ENCODE data around the gene NALCN.

The NALCN gene

DNA sequence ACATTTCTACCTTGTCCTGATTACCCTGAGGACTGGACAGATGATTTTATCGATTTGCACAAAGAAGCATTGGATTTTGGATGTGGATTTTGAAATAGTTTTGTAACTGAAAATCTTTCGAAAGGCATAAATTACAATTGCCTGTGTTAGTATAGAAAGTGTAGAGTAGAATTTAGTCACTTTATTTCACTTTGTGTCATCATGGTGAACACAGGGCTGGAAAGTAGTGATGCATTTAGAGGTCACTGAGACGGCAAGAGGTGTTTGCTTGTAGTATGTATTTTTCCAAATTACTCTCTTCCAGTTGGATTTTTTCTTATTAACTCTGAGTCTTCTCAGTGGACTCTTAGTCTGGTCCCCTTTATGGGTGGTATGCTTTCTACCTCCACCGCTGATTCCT, 326.0 kb downstream of the NALCN start:
- TF ChIP-seq LEF1 (IDR thresholded peaks at IDR 0.05; ENCODE audit: borderline replicate concordance) (no peak), ELF4 (IDR thresholded peaks at IDR 0.05) (no peak), ZNF384 (IDR thresholded peaks at IDR 0.05) (no peak), NFRKB (IDR thresholded peaks at IDR 0.05) (no peak), CTBP1 (IDR thresholded peaks at IDR 0.05; ENCODE audit: borderline replicate concordance) (no peak), FOXM1 (IDR thresholded peaks at IDR 0.05; ENCODE audit: borderline replicate concordance) (no peak), BHLHE40 (IDR thresholded peaks at IDR 0.05; ENCODE audit: borderline replicate concordance) (no peak), FOXA1 (IDR thresholded peaks at IDR 0.05) (no peak), FOXK2 (IDR thresholded peaks at IDR 0.05) (no peak), HDGF (IDR thresholded peaks at IDR 0.05; ENCODE audit: borderline replicate concordance) (no peak)
- TF ChIP-seq, protein P1, sequence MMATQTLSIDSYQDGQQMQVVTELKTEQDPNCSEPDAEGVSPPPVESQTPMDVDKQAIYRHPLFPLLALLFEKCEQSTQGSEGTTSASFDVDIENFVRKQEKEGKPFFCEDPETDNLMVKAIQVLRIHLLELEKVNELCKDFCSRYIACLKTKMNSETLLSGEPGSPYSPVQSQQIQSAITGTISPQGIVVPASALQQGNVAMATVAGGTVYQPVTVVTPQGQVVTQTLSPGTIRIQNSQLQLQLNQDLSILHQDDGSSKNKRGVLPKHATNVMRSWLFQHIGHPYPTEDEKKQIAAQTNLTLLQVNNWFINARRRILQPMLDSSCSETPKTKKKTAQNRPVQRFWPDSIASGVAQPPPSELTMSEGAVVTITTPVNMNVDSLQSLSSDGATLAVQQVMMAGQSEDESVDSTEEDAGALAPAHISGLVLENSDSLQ (IDR thresholded peaks at IDR 0.05), result no peak
- DNase-seq (ENCODE audit: extremely low spot score), result no peak
- ChIA-PET POLR2A (no interaction called here), CTCF (no interaction called here)

DNA sequence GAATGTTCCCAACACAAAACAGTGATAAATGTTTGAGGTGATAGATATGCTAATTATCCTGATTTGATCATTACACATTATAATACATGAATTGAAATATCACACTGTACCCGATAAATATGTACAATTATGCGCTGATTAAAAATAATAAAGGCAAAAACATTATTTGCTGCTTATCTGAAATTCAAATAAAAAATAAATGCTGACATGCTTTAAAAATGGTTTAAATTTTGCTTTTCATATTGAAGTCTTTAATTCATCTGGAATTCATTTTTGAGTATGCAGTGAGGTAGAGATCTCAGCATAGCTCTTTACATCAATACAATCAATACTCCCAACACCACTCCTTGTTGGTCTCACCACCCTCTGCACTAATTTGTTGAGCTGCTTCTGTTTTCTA, 330.8 kb downstream of the NALCN start:
- DNase-seq (ENCODE audit: extremely low spot score), result no peak
- POLR2A ChIA-PET, result no interaction called here
- no peak for TF ChIP-seq ZNF384 (IDR thresholded peaks at IDR 0.05)
- no peak for TF ChIP-seq ELF4 (IDR thresholded peaks at IDR 0.05)
- no peak for TF ChIP-seq FOXM1 (IDR thresholded peaks at IDR 0.05; ENCODE audit: borderline replicate concordance)
- no peak for TF ChIP-seq SUZ12 (IDR thresholded peaks at IDR 0.05)
- TF ChIP-seq HDGF (IDR thresholded peaks at IDR 0.05; ENCODE audit: borderline replicate concordance), result no peak
- TF ChIP-seq ARNT (IDR thresholded peaks at IDR 0.05), result no peak
- CTCF ChIA-PET, result no interaction called here

DNA sequence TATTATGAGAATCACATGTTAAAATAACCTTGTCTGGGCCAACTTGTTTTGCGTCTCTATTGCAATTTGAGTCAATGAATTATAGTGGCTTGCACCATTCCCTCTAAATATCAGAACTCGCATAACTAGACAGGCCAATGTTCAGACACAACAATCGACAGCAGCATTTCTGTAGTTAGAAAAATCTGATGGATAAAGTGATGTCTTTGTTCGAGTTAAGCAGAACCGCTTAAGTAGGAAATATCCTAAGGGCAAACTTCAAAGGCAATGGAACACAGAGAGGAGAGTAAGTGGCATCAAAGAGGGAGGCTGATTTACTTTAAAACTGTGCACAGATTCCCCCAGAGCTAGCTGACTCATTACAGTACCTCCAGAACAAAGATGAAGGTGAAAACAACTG, 333.9 kb downstream of the NALCN start:
- TF ChIP-seq SP1 (IDR thresholded peaks at IDR 0.05), result no peak
- TF ChIP-seq BHLHE40 (IDR thresholded peaks at IDR 0.05; ENCODE audit: borderline replicate concordance), result no peak
- no peak for TF ChIP-seq TARDBP (IDR thresholded peaks at IDR 0.05)
- TF ChIP-seq ARNT (IDR thresholded peaks at IDR 0.05), result no peak
- TF ChIP-seq FOXM1 (IDR thresholded peaks at IDR 0.05; ENCODE audit: borderline replicate concordance), result no peak
- TF ChIP-seq FOXA1 (IDR thresholded peaks at IDR 0.05), result no peak
- POLR2A ChIA-PET, result no interaction called here
- CTCF ChIA-PET, result no interaction called here
- DNase-seq (ENCODE audit: extremely low spot score), result no peak

DNA sequence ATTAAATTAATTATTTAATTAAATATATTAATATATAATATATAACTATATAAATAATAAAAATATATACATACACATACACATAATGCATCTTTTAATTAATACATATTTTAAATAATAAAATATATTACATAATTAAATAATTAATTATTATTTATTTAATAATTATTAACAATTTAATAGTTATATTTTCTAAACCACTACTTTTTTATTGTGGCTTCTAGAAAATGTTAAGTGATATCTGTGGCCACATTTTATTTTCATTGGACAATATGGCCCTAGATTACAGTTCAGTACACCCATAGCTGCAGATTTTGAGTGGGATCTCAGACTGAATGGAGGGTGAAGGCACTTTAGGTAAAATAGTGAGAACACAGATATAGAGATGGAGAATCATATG, 335.7 kb downstream of the NALCN start:
- TF ChIP-seq ZNF384 (IDR thresholded peaks at IDR 0.05), result no peak
- TF ChIP-seq CTBP1 (IDR thresholded peaks at IDR 0.05; ENCODE audit: borderline replicate concordance), result no peak
- TF ChIP-seq HDGF (IDR thresholded peaks at IDR 0.05; ENCODE audit: borderline replicate concordance), result no peak
- no peak for TF ChIP-seq ARNT (IDR thresholded peaks at IDR 0.05)
- no peak for TF ChIP-seq FOXM1 (IDR thresholded peaks at IDR 0.05; ENCODE audit: borderline replicate concordance)
- TF ChIP-seq L3MBTL2 (conservative IDR thresholded peaks at IDR 0.05), result no peak
- TF ChIP-seq FOXK2 (IDR thresholded peaks at IDR 0.05), result no peak
- TF ChIP-seq LEF1 (IDR thresholded peaks at IDR 0.05; ENCODE audit: borderline replicate concordance), result no peak
- ChIA-PET POLR2A (no interaction called here), CTCF (no interaction called here)

DNA sequence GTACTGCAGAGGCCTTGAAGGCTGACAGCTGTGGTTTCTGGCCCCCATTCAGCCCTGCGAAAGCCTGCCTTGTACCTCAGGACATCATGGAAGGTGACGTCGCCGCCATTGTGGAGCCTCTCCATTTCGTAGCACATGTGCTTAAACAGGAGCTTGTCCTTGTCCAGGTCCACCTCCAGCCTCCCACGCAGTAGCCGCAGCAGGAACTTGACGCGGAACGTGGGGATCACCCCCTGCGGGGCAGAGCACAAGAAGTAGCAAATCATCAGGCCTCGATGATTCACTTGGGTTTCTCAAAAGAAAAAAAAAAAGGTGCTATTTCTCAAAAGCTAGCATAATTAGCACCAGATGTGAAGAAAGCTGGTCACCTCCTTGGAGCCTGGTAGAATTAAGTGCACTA, 351.0 kb downstream of the NALCN start:
- ChIA-PET POLR2A (interaction anchor here (0.6 kb wide), 1 partner anchor 36 kb away, joined by 3 read pairs; no protein-coding TSS in a partner anchor), CTCF (no interaction called here)
- no peak for TF ChIP-seq LEF1 (IDR thresholded peaks at IDR 0.05; ENCODE audit: borderline replicate concordance)
- TF ChIP-seq L3MBTL2 (conservative IDR thresholded peaks at IDR 0.05), result no peak
- TF ChIP-seq BHLHE40 (IDR thresholded peaks at IDR 0.05; ENCODE audit: borderline replicate concordance), result no peak
- TF ChIP-seq FOXK2 (IDR thresholded peaks at IDR 0.05), result no peak
- TF ChIP-seq ELF4 (IDR thresholded peaks at IDR 0.05), result no peak
- no peak for DNase-seq (ENCODE audit: extremely low spot score)

More for the DNA sequence above, 335.7 kb downstream of the NALCN start:
- DNase-seq (ENCODE audit: extremely low spot score), result no peak

DNA sequence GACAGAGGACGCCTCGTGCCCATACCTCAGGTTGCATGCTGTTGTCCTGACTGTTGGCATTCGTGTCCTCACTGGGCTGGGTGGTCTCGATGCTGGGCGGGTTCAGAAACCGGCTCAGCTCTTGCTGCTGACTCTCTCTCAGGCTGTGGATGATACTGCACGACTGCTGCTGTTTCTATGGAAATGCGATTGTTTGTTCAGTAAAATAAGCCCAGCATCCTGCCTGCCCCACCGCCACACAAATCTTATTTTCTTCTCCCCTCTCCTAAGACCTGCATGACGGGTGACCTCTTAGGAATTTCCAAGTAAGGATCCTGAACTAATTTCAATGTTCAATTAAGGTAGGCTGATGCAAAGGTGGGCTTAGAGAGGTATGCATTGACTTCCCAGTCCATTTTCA, 356.5 kb downstream of the NALCN start:
- no peak for DNase-seq (ENCODE audit: extremely low spot score)
- no peak for TF ChIP-seq ARNT (IDR thresholded peaks at IDR 0.05)
- TF ChIP-seq FOXM1 (IDR thresholded peaks at IDR 0.05; ENCODE audit: borderline replicate concordance), result no peak
- TF ChIP-seq, protein P1 (IDR thresholded peaks at IDR 0.05), result no peak
- no peak for TF ChIP-seq ELF4 (IDR thresholded peaks at IDR 0.05)
- TF ChIP-seq TARDBP (IDR thresholded peaks at IDR 0.05), result no peak
- ChIA-PET CTCF (no interaction called here), POLR2A (no interaction called here)

DNA sequence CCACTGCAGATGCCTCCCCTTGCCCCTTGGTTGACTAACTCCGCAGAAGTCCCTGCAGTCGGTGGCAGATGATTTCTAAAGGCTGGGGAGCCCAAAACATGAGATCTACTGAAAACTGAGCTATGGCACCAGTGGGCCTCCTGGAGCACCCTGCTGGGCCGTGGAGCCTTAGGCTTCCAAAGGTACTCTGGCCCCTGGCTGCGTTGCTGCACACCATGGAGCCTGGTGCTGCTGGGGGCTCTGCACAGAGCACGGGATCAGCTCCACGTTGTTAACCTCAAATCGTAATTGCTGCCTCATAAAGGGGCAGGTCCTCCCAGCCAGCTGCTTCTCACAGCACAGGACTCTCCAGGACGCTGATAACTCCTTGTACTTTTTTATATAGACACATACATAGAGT, 357.5 kb downstream of the NALCN start:
- TF ChIP-seq SP1 (IDR thresholded peaks at IDR 0.05) (no peak), ELF4 (IDR thresholded peaks at IDR 0.05) (no peak), BHLHE40 (IDR thresholded peaks at IDR 0.05; ENCODE audit: borderline replicate concordance) (no peak), CTBP1 (IDR thresholded peaks at IDR 0.05; ENCODE audit: borderline replicate concordance) (no peak), SUZ12 (IDR thresholded peaks at IDR 0.05) (no peak), HDGF (IDR thresholded peaks at IDR 0.05; ENCODE audit: borderline replicate concordance) (no peak), FOXA1 (IDR thresholded peaks at IDR 0.05) (no peak), L3MBTL2 (conservative IDR thresholded peaks at IDR 0.05) (no peak)
- CTCF ChIA-PET, result no interaction called here
- POLR2A ChIA-PET, result no interaction called here
- DNase-seq (ENCODE audit: extremely low spot score), result peak; percentile 4

Measured in HEK293T (cell line).